Heart right ventricle (tissue), 16 donors: ENCODE results near the gene DGLUCY. TPM values are rescaled to one million over a fixed set of nuclear protein-coding genes. Genes with fewer than 3 reads are reported as not detected.

Source experiments
- ATAC-seq, 8 donors: fragments of 200-7000 bp; cut with Tn5 transposase; one replicate each; pipeline ENCODE4 v1.9.1; 2020; ENCODE audit warnings: mild to moderate bottlenecking in 8 of 8, moderate library complexity in 8 of 8, moderate number of reproducible peaks in 1 of 8
- DNase-seq, 2 donors: peaks; one replicate each; pipeline ENCODE4 v3.0.0-alpha.2; 2020
- H3K27ac ChIP-seq, 10 donors: fragments of 200-600 bp; sonication (generic) in 2 of 10; one replicate each; pipeline versions ENCODE4 v1.5.0 to v1.8.0; 2020 to 2022; ENCODE audit warnings: mild to moderate bottlenecking in 3 of 10
- H3K27me3 ChIP-seq, 7 donors: fragments of 200-600 bp; one replicate each; pipeline ENCODE4 v1.8.0; 2021 to 2022; ENCODE audit warnings: mild to moderate bottlenecking in 2 of 7
- H3K36me3 ChIP-seq, 9 donors: fragments of 200-600 bp; sonication (generic) in 1 of 9; one replicate each; pipeline versions ENCODE4 v1.5.0 to v1.8.0; 2020 to 2022; ENCODE audit warnings: mild to moderate bottlenecking in 2 of 9
- H3K4me1 ChIP-seq, 9 donors: fragments of 200-600 bp; sonication (generic) in 1 of 9; one replicate each; pipeline versions ENCODE4 v1.5.0 to v1.8.0; 2020 to 2022; ENCODE audit warnings: mild to moderate bottlenecking in 4 of 9
- H3K4me3 ChIP-seq, 10 donors: fragments of 200-600 bp; sonication (generic) in 2 of 10; one replicate each; pipeline versions ENCODE4 v1.5.0 to v1.8.0; 2020 to 2022; ENCODE audit warnings: mild to moderate bottlenecking in 7 of 10, moderate library complexity in 2 of 10
- H3K9me3 ChIP-seq, 11 donors: fragments of 200-600 bp in 10 of 11; sonication (generic) in 2 of 11; one replicate each; pipeline versions ENCODE4 v1.5.0 to v1.8.0; 2013 to 2022; ENCODE audit warnings: mild to moderate bottlenecking in 2 of 11, control low read depth in 1 of 11, moderate library complexity in 1 of 11
- CTCF ChIP-seq, 9 donors: fragments of 200-600 bp; sonication (generic) in 2 of 9; IDR thresholded peaks; one replicate each; pipeline versions ENCODE4 v1.5.0 to v1.8.0; 2021 to 2022; ENCODE audit warnings: antibody characterized with exemption in 9 of 9, mild to moderate bottlenecking in 5 of 9, moderate library complexity in 1 of 9
- WGBS, 2 donors: extraction: QIAGEN DNeasy Blood & Tissue Kit; methylation state at CpG; one replicate each; pipeline ENCODE4 v1.1.7; 2013; ENCODE audit warnings: inconsistent platforms in 1 of 2; 5-methylcytosine and 5-hydroxymethylcytosine counted together
- intact Hi-C, 10 donors: fragments of 100-400 bp; cut with DNase I; formaldehyde crosslinking; loops; one replicate each; pipeline versions ENCODE4 v1.11.1 to v1.14.2; 2022
- polyA plus RNA-seq, 2 donors: library from polyadenylated mRNA; stranded (reverse); fragments of 200-250 nt; gene quantifications; one replicate each; pipeline ENCODE4 v1.2.3, GENCODE V29; 2013
- total RNA-seq, 10 donors: library from RNA; stranded (reverse); fragmentation: NEBNext Ultra II Directional in 3 of 10; extraction: Animal tissue kit (Norgen Biotek cat#: 25700) in 3 of 10; gene quantifications; one replicate each; pipeline versions ENCODE4 v1.2.1 to v1.2.4, GENCODE V29; 2021 to 2023
- donor health status: Arrhythmogenic right ventricular cardiomyopathy.
- donor health status: ischemic (EF 13 %, LVEDD 7.1; RV severe dilation, severe dysfunction).
- donor health status: healthy with polysubstance abuse.
- donor health status: DM: no; HTN: yes; CAD: no.
- donor health status: DM: no; HTN: no; CAD: no.
- donor health status: ischemic (EF 25% LVEDD 6.9; RV normal size, moderate dysfunction).
- donor health status: ischemic (EF 25% LVEDD 5.7; RV mildly dilated, moderate dysfunction).
- donor health status: healthy.
- donor health status: DM: yes; HTN: yes; CAD: no.
- donor health status: Ischemic cardiomyopathy.
- donor health status: ischemic (EF 35%, LVEDD 5.7; RV mildly dilated, moderate dysfunction).
- donor health status: nonischemic (EF 11% LVEDD 7.7; RV severe dilation, severe dysfunction).
- donor health status: DM: yes; HTN: yes; CAD: no.
- donor health status: PGD.
- donor health status: ischemic (EF 29% LVEDD 5.4; RV normal size, mild dysfunction).
- donor health status: nonischemic (EF 23%, LVEDD 6.1; RV moderate dilation, normal function).

DGLUCY gene
- total and polyA plus RNA-seq, 12 donors, result 43.5 to 270 (median 201) TPM

- Histone ChIP-seq H3K27me3 (no peaks in the 10 kb centered on the region), H3K4me3 (no peak overlapping the region), H3K27ac (no peak overlapping the region), H3K4me1 (peaks cover 0 to 22% (median 8%) of the 10 kb centered on the region in 9 donors), H3K36me3 (peaks cover 0 to 100% (median 76%) of the 10 kb centered on the region in 9 donors), H3K9me3 (peaks cover 0 to 10% (median 0%) of the 10 kb centered on the region in 11 donors)
- no peak for TF ChIP-seq CTCF (IDR thresholded peaks at IDR 0.05)
- WGBS, 2 donors, result 90 to 91% methylated on average over 3 of the region's 3 CpGs
- no peak for DNase-seq
- ATAC-seq, result no peak
- intact Hi-C loops, result no loop called here
These were observed 93.1 kb downstream of the DGLUCY start for GRCh38 chr14:91207008-91207407.

- Histone ChIP-seq H3K4me3 (no peak overlapping the region), H3K9me3 (peaks cover 0 to 10% (median 0%) of the 10 kb centered on the region in 11 donors), H3K36me3 (peaks cover 0 to 100% (median 65%) of the 10 kb centered on the region in 9 donors), H3K27ac (no peak overlapping the region), H3K27me3 (no peaks in the 10 kb centered on the region), H3K4me1 (peaks cover 0 to 7% (median 0%) of the 10 kb centered on the region in 9 donors)
- WGBS, 2 donors, result 98% methylated on average over 2 of the region's 2 CpGs
- no peak for ATAC-seq
- intact Hi-C loops, result no loop called here
- DNase-seq, result no peak
- TF ChIP-seq CTCF (IDR thresholded peaks at IDR 0.05), result no peak
These were observed 97.1 kb downstream of the DGLUCY start for GRCh38 chr14:91211017-91211416.

GRCh38 chr14:91214306-91214705 is 100.4 kb downstream of the DGLUCY start:
- intact Hi-C loops, result no loop called here
- no peak overlapping the region for H3K27ac ChIP-seq
- peaks cover 0 to 10% (median 0%) of the 10 kb centered on the region in 11 donors for H3K9me3 ChIP-seq
- H3K4me1 ChIP-seq, result peaks cover 0 to 9% (median 5%) of the 10 kb centered on the region in 9 donors
- WGBS, 2 donors, result 89 to 90% methylated on average over 6 of the region's 6 CpGs
- H3K36me3 ChIP-seq, result peaks cover 0 to 100% (median 61%) of the 10 kb centered on the region in 9 donors
- ATAC-seq (no peak), DNase-seq (no peak)
- H3K4me3 ChIP-seq, result no peak overlapping the region
- no peaks in the 10 kb centered on the region for H3K27me3 ChIP-seq
- no peak for TF ChIP-seq CTCF (IDR thresholded peaks at IDR 0.05)

GRCh38 chr14:91215381-91215780 is 101.5 kb downstream of the DGLUCY start:
- peaks cover 0 to 97% (median 50%) of the 10 kb centered on the region in 9 donors for H3K36me3 ChIP-seq
- H3K9me3 ChIP-seq, result peaks cover 0 to 5% (median 0%) of the 10 kb centered on the region in 11 donors
- DNase-seq (no peak), ATAC-seq (no peak)
- H3K4me1 ChIP-seq, result peaks cover 4 to 19% (median 14%) of the 10 kb centered on the region in 9 donors
- no peak overlapping the region for H3K27ac ChIP-seq
- H3K4me3 ChIP-seq, result no peak overlapping the region
- intact Hi-C loops, result no loop called here
- TF ChIP-seq CTCF (IDR thresholded peaks at IDR 0.05), result no peak
- 91 to 97% methylated on average over 10 of the region's 10 CpGs for WGBS, 2 donors
- H3K27me3 ChIP-seq, result no peaks in the 10 kb centered on the region
